Measurements from ENCODE around the gene PSME1.
A peak's percentile ranks its signal among the peaks of the same experiment; 100 is the strongest.

PSME1 gene

DNA sequence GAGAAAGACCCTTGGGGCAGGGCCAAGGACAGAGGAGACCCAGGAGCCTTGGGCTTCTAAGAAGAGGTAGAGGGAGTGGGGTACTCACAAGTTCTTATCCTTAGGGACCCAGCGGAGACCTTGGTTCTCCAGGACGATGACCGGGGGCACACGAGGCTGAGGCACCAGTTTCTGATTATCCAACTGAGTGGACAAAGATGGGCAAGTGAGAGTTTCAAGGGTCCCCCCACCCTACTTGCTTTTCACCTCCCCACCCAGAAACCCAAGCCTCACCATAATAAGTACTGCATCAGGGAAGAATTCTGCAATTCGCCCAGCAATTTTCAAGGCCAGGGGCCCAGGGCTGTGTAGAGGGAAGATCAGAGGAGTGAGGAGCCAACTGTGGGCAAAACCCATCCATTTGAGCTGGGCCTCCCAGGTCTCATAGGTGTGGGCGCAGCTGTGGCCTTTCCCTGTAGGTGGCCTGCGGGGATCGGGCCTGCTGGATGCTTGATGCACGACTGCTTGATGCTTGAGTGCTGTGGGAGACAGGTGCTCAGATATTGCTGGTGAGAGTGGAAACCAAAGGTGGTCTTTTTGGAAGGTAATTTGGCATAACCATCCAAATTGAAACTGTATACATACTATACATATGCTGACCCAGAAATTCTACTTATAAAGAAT, 3.4 kb downstream of the PSME1 start:
- ATAC-seq (replicated peaks) = no peak
- peak overlapping the region in 1 of 2 donors; percentile 69 for H3K27ac Mint-ChIP-seq
- H3K4me1 Mint-ChIP-seq (ENCODE audit: low read depth in 2 of 2) = peaks cover 41 to 49% of the 10 kb centered on the region in 2 donors
- no peak for DNase-seq
- H3K9me3 Mint-ChIP-seq = no peaks in the 10 kb centered on the region
- peak overlapping the region; percentile 78 to 80 for H3K4me3 Mint-ChIP-seq
- no peaks in the 10 kb centered on the region for H3K27me3 Mint-ChIP-seq
- H3K36me3 Mint-ChIP-seq (ENCODE audit: insufficient read depth) = peaks cover 48% of the 10 kb centered on the region

DNA sequence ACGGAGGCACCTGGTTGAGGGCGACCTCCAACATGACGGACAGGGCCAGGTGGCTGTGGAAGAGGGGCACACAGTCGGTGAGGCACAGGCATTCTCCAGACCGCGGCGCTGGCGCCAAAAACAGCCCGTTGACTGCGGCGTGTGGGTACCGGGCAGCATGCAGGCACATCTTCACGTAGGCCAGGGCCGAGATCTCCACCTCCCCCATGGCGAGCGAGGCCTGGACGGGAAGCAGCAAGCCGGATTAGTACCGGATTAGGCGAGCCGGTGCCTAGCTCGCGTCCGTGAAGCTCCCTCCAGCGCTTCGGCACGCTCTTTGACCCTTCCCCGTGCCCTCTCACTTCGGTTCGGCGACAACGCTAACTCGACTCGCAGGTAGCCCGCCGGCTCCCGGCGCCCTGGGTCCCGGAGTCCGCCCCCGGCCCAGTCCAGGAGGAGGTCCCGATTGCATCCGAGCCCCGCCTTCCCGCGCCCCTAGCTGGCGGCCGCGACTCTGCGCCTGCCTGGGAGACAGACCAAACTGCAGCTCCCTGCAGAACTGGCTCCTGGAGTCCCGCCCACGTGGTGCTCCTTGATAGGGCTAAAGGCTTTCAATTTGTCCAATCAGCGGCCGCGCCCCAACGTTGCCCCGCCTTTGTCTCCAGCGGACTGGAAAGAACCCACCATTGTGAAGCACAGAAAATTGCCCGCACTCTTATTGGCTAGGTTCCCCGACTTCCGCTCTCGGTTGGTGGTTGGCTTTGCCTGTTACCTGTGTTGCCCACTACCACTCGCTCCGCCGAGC, 5.3 kb downstream of the PSME1 start, which contains the start of gene EMC9:
TSS of gene EMC9 (minus strand) at position 495 of the 784 bp plus-strand sequence. CDS start at position 208, 287 bp downstream.
- peak; percentile 98 to 99 (median 99) for DNase-seq
- H3K27me3 Mint-ChIP-seq = no peaks in the 10 kb centered on the region
- no peaks in the 10 kb centered on the region for H3K9me3 Mint-ChIP-seq
- H3K4me3 Mint-ChIP-seq = peak within 1 kb of the TSS; percentile 78 to 80
- peaks cover 47 to 53% of the 10 kb centered on the region in 2 donors for H3K4me1 Mint-ChIP-seq (ENCODE audit: low read depth in 2 of 2)
- peak; percentile 86 for ATAC-seq (replicated peaks)
- peak within 1 kb of the TSS; percentile 73 to 81 for H3K27ac Mint-ChIP-seq
- H3K36me3 Mint-ChIP-seq (ENCODE audit: insufficient read depth) = peaks cover 52% of the 10 kb centered on the region

DNA sequence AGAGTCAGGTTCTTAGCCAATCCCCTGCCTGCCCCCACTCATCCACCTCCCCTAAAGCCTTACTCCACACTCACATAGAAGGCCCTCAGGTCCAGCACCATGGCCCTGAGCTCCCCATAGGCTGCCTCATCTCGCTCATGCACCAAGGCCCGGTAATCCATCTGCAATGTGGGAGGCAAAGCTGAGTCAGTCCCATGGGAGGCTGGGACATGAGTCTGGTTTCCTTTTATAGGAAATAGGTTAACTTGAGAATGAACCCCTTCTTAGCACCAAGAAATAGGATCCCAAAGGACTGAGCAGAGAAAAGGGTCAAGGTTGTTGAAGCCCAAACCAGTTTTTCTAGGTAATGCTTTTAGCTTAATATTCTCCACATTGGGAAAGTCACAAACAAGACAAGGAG, 7.5 kb downstream of the PSME1 start:
- Mint-ChIP-seq H3K36me3 (ENCODE audit: insufficient read depth) (peaks cover 34% of the 10 kb centered on the region), H3K4me1 (ENCODE audit: low read depth in 2 of 2) (peaks cover 45 to 47% of the 10 kb centered on the region in 2 donors), H3K4me3 (peak overlapping the region in 1 of 2 donors; percentile 10), H3K27ac (no peak overlapping the region), H3K27me3 (no peaks in the 10 kb centered on the region), H3K9me3 (no peaks in the 10 kb centered on the region)
- ATAC-seq (replicated peaks) (no peak), DNase-seq (no peak)

DNA sequence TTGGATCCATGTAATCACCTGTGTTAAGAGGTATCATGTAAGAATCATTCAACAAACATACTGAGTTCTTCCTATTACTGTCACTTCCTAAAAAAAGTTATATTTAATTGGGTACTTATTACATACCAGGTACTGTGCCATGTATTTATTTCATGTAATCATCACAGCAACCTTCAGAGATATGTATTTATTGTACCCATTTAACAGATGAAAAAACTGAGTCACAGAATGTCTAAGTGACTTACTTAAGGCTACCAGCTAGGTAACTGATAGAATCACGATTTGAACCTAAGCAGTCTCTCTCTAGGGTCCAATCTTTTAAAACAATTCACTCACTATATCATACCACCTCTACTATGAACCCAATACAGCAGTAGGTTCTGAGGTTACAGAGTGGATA, 8.5 kb downstream of the PSME1 start:
- Mint-ChIP-seq H3K27me3 (no peaks in the 10 kb centered on the region), H3K4me3 (no peak overlapping the region), H3K27ac (peak overlapping the region in 1 of 2 donors; percentile 46), H3K4me1 (ENCODE audit: low read depth in 2 of 2) (peaks cover 42 to 48% of the 10 kb centered on the region in 2 donors), H3K36me3 (ENCODE audit: insufficient read depth) (peaks cover 31% of the 10 kb centered on the region), H3K9me3 (no peaks in the 10 kb centered on the region)
- ATAC-seq (replicated peaks) = no peak
- DNase-seq = no peak

DNA sequence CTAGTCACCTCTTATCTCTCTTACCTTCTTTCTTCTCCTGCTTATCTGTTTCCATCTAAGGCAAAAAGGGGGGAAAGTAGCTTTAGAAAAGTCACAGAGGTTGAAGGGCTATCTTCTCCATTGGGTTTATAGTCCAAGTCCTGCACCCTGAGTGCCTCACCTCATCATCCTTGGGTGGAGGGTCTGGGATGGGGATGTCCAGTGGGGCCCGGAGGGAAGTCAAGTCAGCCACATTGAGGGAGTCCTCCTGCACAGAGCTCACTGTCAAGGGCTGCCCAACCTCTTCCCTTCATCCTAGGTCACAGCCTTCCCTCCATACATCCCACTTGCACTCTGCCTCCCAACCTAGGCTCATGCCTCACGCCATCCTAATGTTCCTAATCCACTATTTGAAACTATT, 9.2 kb downstream of the PSME1 start:
- Mint-ChIP-seq H3K4me1 (ENCODE audit: low read depth in 2 of 2) (peaks cover 43 to 46% of the 10 kb centered on the region in 2 donors), H3K9me3 (no peaks in the 10 kb centered on the region), H3K27ac (peak overlapping the region in 1 of 2 donors; percentile 95), H3K4me3 (peak overlapping the region; percentile 97 to 98), H3K27me3 (no peaks in the 10 kb centered on the region), H3K36me3 (ENCODE audit: insufficient read depth) (peaks cover 32% of the 10 kb centered on the region)
- ATAC-seq (replicated peaks) (no peak), DNase-seq (no peak)

DNA sequence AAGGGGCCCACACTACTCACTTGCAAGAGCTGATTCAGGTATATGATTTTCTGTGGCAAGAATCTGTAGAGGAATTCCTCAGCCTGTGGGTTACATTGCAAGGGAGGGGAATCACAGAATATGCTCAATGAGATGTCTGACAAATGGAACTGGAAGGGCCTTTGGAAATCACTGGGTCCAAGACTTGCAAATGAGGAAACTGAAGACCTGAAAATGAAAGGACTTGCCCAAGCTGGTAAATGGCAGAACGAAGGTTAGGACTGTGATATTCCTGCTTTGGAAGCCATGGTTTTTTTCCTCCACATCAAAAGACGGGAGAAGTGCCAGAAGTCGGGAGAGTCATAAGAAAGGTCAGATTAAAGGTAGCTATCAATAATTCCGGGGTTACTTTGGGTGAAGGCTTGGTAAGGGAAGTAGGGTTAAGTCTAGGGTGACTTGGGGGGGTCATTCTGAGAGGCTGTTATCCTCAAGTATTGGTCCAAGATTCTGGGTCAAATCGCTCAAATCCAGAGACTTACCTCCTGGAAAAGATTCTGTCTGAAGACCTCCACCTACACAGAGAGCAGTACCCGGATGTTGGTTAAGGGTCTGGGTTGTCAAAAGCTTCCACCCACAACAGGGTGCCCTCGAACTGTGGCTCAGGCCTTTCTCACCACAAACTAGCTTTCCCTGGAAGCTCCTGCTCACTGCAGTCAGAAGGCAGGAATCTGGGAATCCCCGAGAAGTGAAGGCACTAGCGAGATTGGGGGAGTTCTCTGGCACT, 9.9 kb downstream of the PSME1 start:
- H3K9me3 Mint-ChIP-seq = no peaks in the 10 kb centered on the region
- H3K27me3 Mint-ChIP-seq = no peaks in the 10 kb centered on the region
- ATAC-seq (replicated peaks) = no peak
- peak overlapping the region; percentile 97 to 98 for H3K4me3 Mint-ChIP-seq
- peaks cover 32% of the 10 kb centered on the region for H3K36me3 Mint-ChIP-seq (ENCODE audit: insufficient read depth)
- peak overlapping the region; percentile 89 to 95 for H3K27ac Mint-ChIP-seq
- H3K4me1 Mint-ChIP-seq (ENCODE audit: low read depth in 2 of 2) = peaks cover 41 to 43% of the 10 kb centered on the region in 2 donors
- no peak for DNase-seq

DNA sequence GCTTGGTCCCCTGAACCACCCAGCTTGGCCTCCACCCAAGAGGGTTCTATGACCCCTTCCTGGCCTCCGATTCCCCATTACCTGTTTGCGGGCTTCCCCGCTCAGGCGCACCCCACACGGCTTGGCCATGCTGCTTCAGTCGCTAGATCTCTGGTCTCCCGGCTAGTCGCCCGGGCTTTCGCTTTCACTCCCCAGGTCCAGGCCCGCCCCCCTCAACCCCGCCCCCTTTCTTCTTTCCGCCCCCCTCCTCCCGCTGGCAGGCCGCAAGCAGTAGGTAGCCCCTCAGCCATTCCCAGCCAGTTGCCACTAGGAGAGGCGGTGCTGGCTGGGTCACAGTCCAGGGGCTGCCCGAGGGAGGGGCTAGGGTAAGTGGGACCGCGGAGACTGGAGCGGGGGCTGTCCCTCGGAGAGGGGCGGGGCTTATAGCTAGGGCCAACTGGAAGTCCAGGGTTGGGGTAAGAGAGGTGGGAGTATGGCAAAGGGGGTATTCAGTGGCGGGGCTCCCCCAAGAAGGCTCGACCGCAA, 10.5 kb downstream of the PSME1 start, which contains the start of gene PSME2:
TSS of gene PSME2 (minus strand) at position 158 of the 525 bp plus-strand sequence. CDS start at position 129, 29 bp downstream.
- ATAC-seq (replicated peaks) (peak; percentile 55), DNase-seq (peak; percentile 79 to 84 (median 80))
- Mint-ChIP-seq H3K4me1 (ENCODE audit: low read depth in 2 of 2) (peaks cover 40 to 42% of the 10 kb centered on the region in 2 donors), H3K9me3 (no peaks in the 10 kb centered on the region), H3K4me3 (peak within 1 kb of the TSS; percentile 97 to 98), H3K27me3 (no peaks in the 10 kb centered on the region), H3K36me3 (ENCODE audit: insufficient read depth) (peaks cover 35% of the 10 kb centered on the region), H3K27ac (peak within 1 kb of the TSS; percentile 89 to 95)

DNA sequence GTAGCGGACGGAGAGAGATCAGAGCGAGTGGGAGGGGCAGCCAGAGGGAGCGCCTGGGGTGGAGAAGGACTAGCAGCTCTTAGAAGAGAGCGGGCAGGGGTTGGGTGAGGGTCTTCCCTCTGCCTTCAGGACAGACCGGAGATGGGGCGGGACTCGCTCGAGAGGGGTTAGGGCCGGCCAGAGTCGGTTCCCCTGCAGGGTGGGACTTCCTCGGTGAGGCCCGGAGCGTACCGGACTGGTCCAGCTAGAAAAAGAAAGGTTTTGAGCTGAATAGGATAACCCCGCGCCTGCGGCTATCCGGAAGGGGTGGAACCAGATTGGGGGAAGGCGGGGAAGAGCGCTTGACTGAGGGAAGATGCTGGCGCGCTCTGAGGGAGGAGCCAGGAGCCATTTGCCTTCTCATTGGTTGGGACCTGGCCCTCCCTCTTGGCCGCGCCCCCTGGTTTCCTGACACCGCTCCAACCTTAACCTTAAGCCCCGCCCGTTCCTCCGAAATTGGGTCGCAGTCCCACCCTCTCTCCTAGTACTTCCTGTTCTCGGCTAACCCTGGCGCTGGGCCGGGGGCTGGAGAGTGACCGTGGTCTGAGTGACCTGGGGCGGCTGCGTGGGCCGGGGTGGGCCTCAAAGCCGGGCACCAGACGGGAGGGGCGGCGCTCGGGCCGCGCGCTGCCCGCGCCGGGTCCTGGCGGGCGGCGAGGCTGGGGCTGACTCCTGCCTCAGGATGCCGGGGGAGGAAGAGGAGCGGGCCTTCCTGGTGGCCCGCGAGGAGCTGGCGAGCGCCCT, 11.2 kb downstream of the PSME1 start, which contains the start of gene RNF31:
TSS of gene RNF31 (plus strand) at position 521 of the 783 bp plus-strand sequence. CDS start at position 722, 201 bp downstream.
- H3K9me3 Mint-ChIP-seq = no peaks in the 10 kb centered on the region
- peaks cover 37 to 38% of the 10 kb centered on the region in 2 donors for H3K4me1 Mint-ChIP-seq (ENCODE audit: low read depth in 2 of 2)
- peak within 1 kb of the TSS; percentile 89 to 95 for H3K27ac Mint-ChIP-seq
- H3K27me3 Mint-ChIP-seq = no peaks in the 10 kb centered on the region
- H3K36me3 Mint-ChIP-seq (ENCODE audit: insufficient read depth) = peaks cover 36% of the 10 kb centered on the region
- H3K4me3 Mint-ChIP-seq = peak within 1 kb of the TSS; percentile 97 to 98
- ATAC-seq (replicated peaks) (peak; percentile 86), DNase-seq (peak; percentile 94 to 97 (median 95))

DNA sequence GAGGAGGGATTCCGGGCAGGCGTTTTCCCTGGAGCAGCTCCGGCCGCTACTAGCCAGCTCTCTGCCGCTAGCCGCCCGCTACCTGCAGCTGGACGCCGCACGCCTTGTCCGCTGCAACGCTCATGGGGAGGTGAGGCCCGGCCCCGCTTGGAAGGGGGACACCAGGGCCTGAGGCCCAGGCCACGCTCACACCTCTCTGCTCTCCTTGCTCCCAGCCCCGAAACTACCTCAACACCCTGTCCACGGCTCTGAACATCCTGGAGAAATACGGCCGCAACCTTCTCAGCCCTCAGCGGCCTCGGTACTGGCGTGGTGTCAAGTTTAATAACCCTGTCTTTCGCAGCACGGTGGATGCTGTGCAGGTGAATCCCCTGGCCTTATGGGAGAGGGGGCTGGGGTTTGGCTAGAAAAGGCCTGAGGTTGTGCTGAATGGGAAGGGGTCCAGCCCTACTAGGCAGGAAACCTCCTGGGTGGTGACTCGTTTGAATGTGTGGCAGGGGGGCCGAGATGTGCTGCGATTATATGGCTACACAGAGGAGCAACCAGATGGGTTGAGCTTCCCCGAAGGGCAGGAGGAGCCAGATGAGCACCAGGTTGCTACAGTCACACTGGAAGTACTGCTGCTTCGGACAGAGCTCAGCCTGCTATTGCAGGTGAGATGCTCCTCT, 11.9 kb downstream of the PSME1 start:
- Mint-ChIP-seq H3K4me1 (ENCODE audit: low read depth in 2 of 2) (peaks cover 34 to 37% of the 10 kb centered on the region in 2 donors), H3K27ac (peak overlapping the region; percentile 87 to 95)

DNA sequence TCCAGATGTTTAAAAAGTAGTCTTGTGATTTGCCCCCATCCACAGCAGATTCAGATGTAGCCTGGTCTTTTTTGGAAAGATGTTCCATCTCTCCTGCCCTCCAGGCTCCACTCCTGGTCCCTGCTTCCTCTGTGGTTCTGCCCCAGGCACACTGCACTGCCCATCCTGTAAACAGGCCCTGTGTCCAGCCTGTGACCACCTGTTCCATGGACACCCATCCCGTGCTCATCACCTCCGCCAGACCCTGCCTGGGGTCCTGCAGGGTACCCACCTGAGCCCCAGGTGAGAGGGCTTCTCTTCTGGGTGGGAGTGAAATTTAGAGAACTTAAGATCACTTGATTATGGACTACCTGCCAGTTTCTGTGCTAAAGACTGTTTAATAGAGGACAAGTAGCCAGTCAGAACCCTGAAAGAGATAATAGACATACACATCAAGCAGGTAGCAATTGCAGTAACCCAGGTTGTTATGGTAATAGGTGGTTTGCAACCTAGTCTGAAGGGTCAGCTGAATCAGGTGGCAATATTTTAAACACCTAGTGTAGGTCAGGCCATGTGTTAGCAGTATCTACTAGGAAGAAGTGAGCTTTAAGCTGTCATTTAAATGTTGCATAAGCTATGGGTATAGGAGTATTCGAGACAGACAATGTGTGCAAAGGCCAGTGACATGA, 13.4 kb downstream of the PSME1 start:
- Mint-ChIP-seq H3K27ac (peak overlapping the region in 1 of 2 donors; percentile 46), H3K9me3 (no peaks in the 10 kb centered on the region), H3K4me1 (ENCODE audit: low read depth in 2 of 2) (peaks cover 30 to 32% of the 10 kb centered on the region in 2 donors), H3K4me3 (peak overlapping the region; percentile 97 to 98), H3K36me3 (ENCODE audit: insufficient read depth) (peaks cover 53% of the 10 kb centered on the region), H3K27me3 (no peaks in the 10 kb centered on the region)
- DNase-seq (no peak), ATAC-seq (replicated peaks) (no peak)

More for the DNA sequence above, 11.9 kb downstream of the PSME1 start:
- Mint-ChIP-seq H3K4me3 (peak overlapping the region; percentile 97 to 98), H3K27me3 (no peaks in the 10 kb centered on the region), H3K9me3 (no peaks in the 10 kb centered on the region), H3K36me3 (ENCODE audit: insufficient read depth) (peaks cover 44% of the 10 kb centered on the region)
- ATAC-seq (replicated peaks) (no peak), DNase-seq (peak in 1 of 3 experiments; percentile 5)

DNA sequence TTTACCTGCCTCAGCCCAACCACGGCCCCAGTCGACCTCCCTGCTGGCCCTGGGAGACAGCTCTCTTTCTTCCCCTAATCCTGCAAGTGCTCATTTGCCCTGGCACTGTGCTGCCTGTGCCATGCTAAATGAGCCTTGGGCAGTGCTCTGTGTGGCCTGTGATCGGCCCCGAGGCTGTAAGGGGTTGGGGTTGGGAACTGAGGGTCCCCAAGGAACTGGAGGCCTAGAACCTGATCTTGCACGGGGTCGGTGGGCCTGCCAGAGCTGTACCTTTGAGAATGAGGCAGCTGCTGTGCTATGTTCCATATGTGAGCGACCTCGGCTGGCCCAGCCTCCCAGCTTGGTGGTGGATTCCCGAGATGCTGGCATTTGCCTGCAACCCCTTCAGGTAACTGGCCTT, 14.1 kb downstream of the PSME1 start:
- no peaks in the 10 kb centered on the region for H3K27me3 Mint-ChIP-seq
- no peak overlapping the region for H3K4me3 Mint-ChIP-seq
- no peaks in the 10 kb centered on the region for H3K9me3 Mint-ChIP-seq
- no peak overlapping the region for H3K27ac Mint-ChIP-seq
- H3K4me1 Mint-ChIP-seq (ENCODE audit: low read depth in 2 of 2) = peaks cover 28 to 30% of the 10 kb centered on the region in 2 donors
- ATAC-seq (replicated peaks) (no peak), DNase-seq (no peak)
- peaks cover 54% of the 10 kb centered on the region for H3K36me3 Mint-ChIP-seq (ENCODE audit: insufficient read depth)

All from effector memory CD8-positive, alpha-beta T cell (primary cell).